OCI-LY3 (cell line): ENCODE measurements around the gene CILP2.

Source experiments
- H2AFZ ChIP-seq: fragments of 200-600, 300-600 bp; shearing (Covaris generic); 2 replicates; pipeline ENCODE4 v1.6.0; 2014; ENCODE audit warnings: antibody characterized with exemption, low read depth, low read length
- H3K27ac ChIP-seq: fragments of 200-600, 300-600 bp; sonication (generic); 2 replicates; pipeline ENCODE4 v1.5.1; 2014; ENCODE audit warnings: mild to moderate bottlenecking, low read length, moderate library complexity, mixed read lengths
- H3K27me3 ChIP-seq: fragments of 200-600, 300-600 bp; sonication (generic); 2 replicates; pipeline ENCODE4 v1.6.1; 2014; ENCODE audit warnings: low read depth, low read length, mixed read lengths
- H3K36me3 ChIP-seq: fragments of 200-600, 300-600 bp; sonication (generic); replicated peaks from 2 replicates; pipeline ENCODE3; 2014; ENCODE audit warnings: low read depth, low read length, mixed read lengths
- H3K4me1 ChIP-seq: fragments of 300-600, 200-600 bp; sonication (generic); 2 replicates; pipeline ENCODE4 v1.6.1; 2014; ENCODE audit warnings: low read length, mixed read lengths
- H3K4me2 ChIP-seq: fragments of 200-600, 300-600 bp; sonication (generic); 2 replicates; pipeline ENCODE4 v1.6.1; 2014; ENCODE audit warnings: low read length, mixed read lengths
- H3K4me3 ChIP-seq: fragments of 300-600, 200-600 bp; sonication (generic); 2 replicates; pipeline ENCODE4 v1.5.1; 2014; ENCODE audit warnings: antibody characterized with exemption, mild to moderate bottlenecking, low read length, moderate library complexity
- H3K79me2 ChIP-seq: fragments of 300-600, 200-600 bp; shearing (Covaris generic); 2 replicates; pipeline ENCODE4 v1.6.1; 2014; ENCODE audit warnings: mild to moderate bottlenecking, low read length, mixed read lengths
- H3K9ac ChIP-seq: fragments of 300-600, 200-600 bp; shearing (Covaris generic); 2 replicates; pipeline ENCODE4 v1.6.0; 2014; ENCODE audit warnings: mild to moderate bottlenecking, low read length, moderate library complexity
- H3K9me3 ChIP-seq: fragments of 200-600, 300-600 bp; shearing (Covaris generic); 2 replicates; pipeline ENCODE4 v1.6.1; 2014; ENCODE audit warnings: low read length, mixed read lengths; ENCODE audit not compliant: insufficient read depth
- H4K20me1 ChIP-seq: fragments of 200-600, 300-600 bp; sonication (generic); 2 replicates; pipeline ENCODE4 v1.6.1; 2016; ENCODE audit warnings: low read length, mixed read lengths; ENCODE audit not compliant: insufficient read depth
- EZH2phosphoT487 ChIP-seq: fragments of 200-600 bp; shearing (Covaris generic); IDR thresholded peaks from 2 replicates; pipeline ENCODE4 v1.6.1; 2018; ENCODE audit warnings: antibody characterized with exemption, mixed run types, low read depth
- TF ChIP-seq, protein P1 (sequence below): fragments of 200-600, 300-600 bp; sonication (generic); IDR thresholded peaks from 2 replicates; pipeline ENCODE4 v1.5.1; 2014; ENCODE audit warnings: antibody characterized with exemption, low read length, low read depth

Gene CILP2

GRCh38 chr19:19575411-19575810 is 37.3 kb downstream of the CILP2 start:
- no peak overlapping the region for H3K4me3 ChIP-seq
- H3K79me2 ChIP-seq: no peaks in the 10 kb centered on the region
- H3K27ac ChIP-seq: no peak overlapping the region
- no peaks in the 10 kb centered on the region for H3K27me3 ChIP-seq
- no peak overlapping the region for H3K4me2 ChIP-seq
- no peak overlapping the region for H2AFZ ChIP-seq
- H3K9me3 ChIP-seq: no peaks in the 10 kb centered on the region
- H3K36me3 ChIP-seq: no peaks in the 10 kb centered on the region
- H3K9ac ChIP-seq: no peak overlapping the region
- H4K20me1 ChIP-seq: no peaks in the 10 kb centered on the region
- no peak for TF ChIP-seq EZH2phosphoT487
- TF ChIP-seq, protein P1, sequence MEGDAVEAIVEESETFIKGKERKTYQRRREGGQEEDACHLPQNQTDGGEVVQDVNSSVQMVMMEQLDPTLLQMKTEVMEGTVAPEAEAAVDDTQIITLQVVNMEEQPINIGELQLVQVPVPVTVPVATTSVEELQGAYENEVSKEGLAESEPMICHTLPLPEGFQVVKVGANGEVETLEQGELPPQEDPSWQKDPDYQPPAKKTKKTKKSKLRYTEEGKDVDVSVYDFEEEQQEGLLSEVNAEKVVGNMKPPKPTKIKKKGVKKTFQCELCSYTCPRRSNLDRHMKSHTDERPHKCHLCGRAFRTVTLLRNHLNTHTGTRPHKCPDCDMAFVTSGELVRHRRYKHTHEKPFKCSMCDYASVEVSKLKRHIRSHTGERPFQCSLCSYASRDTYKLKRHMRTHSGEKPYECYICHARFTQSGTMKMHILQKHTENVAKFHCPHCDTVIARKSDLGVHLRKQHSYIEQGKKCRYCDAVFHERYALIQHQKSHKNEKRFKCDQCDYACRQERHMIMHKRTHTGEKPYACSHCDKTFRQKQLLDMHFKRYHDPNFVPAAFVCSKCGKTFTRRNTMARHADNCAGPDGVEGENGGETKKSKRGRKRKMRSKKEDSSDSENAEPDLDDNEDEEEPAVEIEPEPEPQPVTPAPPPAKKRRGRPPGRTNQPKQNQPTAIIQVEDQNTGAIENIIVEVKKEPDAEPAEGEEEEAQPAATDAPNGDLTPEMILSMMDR: no peak
- H3K4me1 ChIP-seq: no peaks in the 10 kb centered on the region

DNA sequence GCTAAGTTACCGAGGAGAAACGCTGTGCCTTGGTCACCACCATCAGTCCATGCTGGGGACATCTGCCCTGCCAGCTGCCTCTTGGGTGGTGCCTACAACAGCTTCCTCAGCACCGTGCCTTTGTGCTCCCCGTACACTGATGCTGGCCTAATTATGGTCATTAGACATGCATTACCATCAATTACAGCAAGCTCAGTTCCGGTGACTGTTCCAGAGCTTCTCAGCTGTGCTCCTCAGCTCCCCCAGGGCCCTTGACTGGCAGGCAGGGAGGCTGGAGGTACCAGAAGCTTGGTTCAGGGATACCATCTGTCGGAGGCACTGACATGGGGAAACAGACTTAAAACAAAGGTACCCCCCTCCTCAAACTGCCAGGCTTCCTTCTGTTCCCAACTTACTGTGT is 40.2 kb downstream of the CILP2 start:
- no peaks in the 10 kb centered on the region for H3K36me3 ChIP-seq
- no peak overlapping the region for H3K9ac ChIP-seq
- no peaks in the 10 kb centered on the region for H3K9me3 ChIP-seq
- H2AFZ ChIP-seq: no peak overlapping the region
- no peak overlapping the region for H3K4me2 ChIP-seq
- TF ChIP-seq EZH2phosphoT487: no peak
- no peak overlapping the region for H3K27ac ChIP-seq
- no peaks in the 10 kb centered on the region for H3K4me1 ChIP-seq
- no peak overlapping the region for H3K4me3 ChIP-seq
- no peaks in the 10 kb centered on the region for H4K20me1 ChIP-seq
- H3K79me2 ChIP-seq: no peaks in the 10 kb centered on the region
- no peaks in the 10 kb centered on the region for H3K27me3 ChIP-seq

DNA sequence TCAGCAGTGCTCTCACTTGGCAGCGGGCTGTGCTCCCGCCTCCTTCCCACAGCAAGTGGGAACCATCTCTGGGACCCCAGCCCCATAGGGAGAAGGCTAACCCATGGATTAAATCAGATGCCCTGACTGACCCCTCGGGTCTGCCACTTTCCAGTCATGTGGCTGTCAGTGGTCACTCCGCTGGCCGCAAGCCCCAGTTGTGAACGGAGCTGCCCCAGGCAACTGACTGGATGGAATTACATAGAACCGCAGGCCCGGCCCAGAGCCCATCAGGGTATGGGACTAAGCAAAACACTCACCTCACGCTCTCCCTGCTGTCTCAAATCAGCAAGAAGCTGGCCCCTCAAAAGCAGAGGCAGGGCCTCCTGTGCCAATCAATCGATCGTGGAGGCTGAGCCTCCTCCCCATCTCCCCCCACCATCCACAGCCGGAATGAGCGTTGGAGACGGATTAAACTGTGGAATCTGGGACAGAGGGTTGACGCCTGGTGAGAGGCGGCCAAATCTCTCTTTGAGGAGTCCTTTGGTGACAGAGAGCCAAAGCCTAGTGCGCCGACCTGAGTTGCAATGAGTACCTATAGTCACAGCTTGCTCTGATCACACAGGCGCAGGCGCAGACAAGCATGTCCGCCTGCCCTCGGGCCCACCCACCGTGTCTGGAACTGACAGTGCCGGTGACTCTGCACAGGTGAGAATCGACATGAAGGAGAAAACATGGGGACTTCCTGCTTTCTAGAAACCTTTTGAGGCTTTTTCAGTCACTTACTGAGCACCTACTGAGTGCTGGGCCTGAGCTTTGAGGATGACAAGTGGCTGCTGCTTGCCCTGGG is 41.7 kb downstream of the CILP2 start:
- Histone ChIP-seq H3K36me3 (no peaks in the 10 kb centered on the region), H3K9me3 (no peaks in the 10 kb centered on the region), H3K27me3 (no peaks in the 10 kb centered on the region), H3K79me2 (no peaks in the 10 kb centered on the region), H3K4me2 (no peak overlapping the region), H3K4me1 (no peaks in the 10 kb centered on the region), H3K4me3 (no peak overlapping the region), H2AFZ (no peak overlapping the region), H3K27ac (no peak overlapping the region), H4K20me1 (no peaks in the 10 kb centered on the region), H3K9ac (no peak overlapping the region)
- TF ChIP-seq, protein P1: no peak
- no peak for TF ChIP-seq EZH2phosphoT487

- Histone ChIP-seq H3K4me3 (no peak overlapping the region), H3K4me2 (no peak overlapping the region), H3K36me3 (no peaks in the 10 kb centered on the region), H4K20me1 (no peaks in the 10 kb centered on the region), H3K79me2 (no peaks in the 10 kb centered on the region), H3K9me3 (no peaks in the 10 kb centered on the region), H2AFZ (no peak overlapping the region), H3K27me3 (no peaks in the 10 kb centered on the region), H3K9ac (no peak overlapping the region), H3K27ac (no peak overlapping the region), H3K4me1 (no peaks in the 10 kb centered on the region)
- no peak for TF ChIP-seq EZH2phosphoT487
- TF ChIP-seq, protein P1: no peak
These were observed 42.4 kb downstream of the CILP2 start for GRCh38 chr19:19580418-19580817.
